Measurements from ENCODE around the gene SLC9A8. TPM values are rescaled to one million over a fixed set of nuclear protein-coding genes. Genes with fewer than 3 reads are reported as not detected.
A peak's percentile ranks its signal among the peaks of the same experiment; 100 is the strongest.

Gene SLC9A8
- total RNA-seq (10 to 100 TPM in 1 of 2 donors, 1 to 10 TPM in 1; 7.8 to 21.1 TPM), polyA plus RNA-seq (10 to 100 TPM in 1 of 2 donors, 1 to 10 TPM in 1; 7.9 to 20.9 TPM)
- long read RNA-seq, donor 1, full-length matches to known transcripts, result 2 of 2 reads
- long read RNA-seq, donor 1, partial matches to known transcripts, result 0 of 2 reads
- long read RNA-seq, donor 1, other reads (novel, unspliced or antisense), result 0 of 2 reads
- long read RNA-seq, donor 2, full-length matches to known transcripts, result 1 of 1 reads
- long read RNA-seq, donor 2, partial matches to known transcripts, result 0 of 1 reads
- long read RNA-seq, donor 2, other reads (novel, unspliced or antisense), result 0 of 1 reads
- long read RNA-seq, donor 3, partial matches to known transcripts, result 0 of 1 reads
- long read RNA-seq, donor 3, other reads (novel, unspliced or antisense), result 0 of 1 reads
- long read RNA-seq, donor 4, full-length matches to known transcripts, result 1 of 1 reads
- long read RNA-seq, donor 4, partial matches to known transcripts, result 0 of 1 reads
- long read RNA-seq, donor 4, other reads (novel, unspliced or antisense), result 0 of 1 reads
- long read RNA-seq, donor 5, full-length matches to known transcripts, result 3 of 3 reads
- long read RNA-seq, donor 5, partial matches to known transcripts, result 0 of 3 reads
- long read RNA-seq, donor 5, other reads (novel, unspliced or antisense), result 0 of 3 reads

GRCh38 chr20:49812507-49813304 lies at the start of gene SLC9A8:
TSS of gene SLC9A8 (plus strand) at chr20:49812828. CDS start at chr20:49812923, 95 bp downstream.
- peak; percentile 93 for ATAC-seq (ENCODE audit: insufficient read depth, low FRiP score)
- Histone ChIP-seq H3K9ac (ENCODE audit: insufficient read depth in 1 of 2, low read length in 2 of 2) (peak within 1 kb of the TSS; percentile 90 to 93), H3K27ac (ENCODE audit: low read depth in 1 of 2, low read length in 1 of 2) (peak within 1 kb of the TSS; percentile 73 to 96), H3K4me1 (ENCODE audit: control insufficient read depth in 5 of 5, insufficient read depth in 5 of 5, low read length in 5 of 5) (peaks cover 0 to 11% (median 5%) of the 10 kb centered on the region in 5 donors), H3K9me3 (ENCODE audit: control insufficient read depth in 4 of 4, insufficient read depth in 3 of 4, low read length in 3 of 4) (no peaks in the 10 kb centered on the region), H3K36me3 (ENCODE audit: control insufficient read depth in 4 of 4, insufficient read depth in 4 of 4, low read length in 4 of 4) (peaks cover 0 to 7% (median 0%) of the 10 kb centered on the region in 4 donors), H3K27me3 (ENCODE audit: control insufficient read depth in 3 of 3, insufficient read depth in 3 of 3, low read length in 2 of 3) (no peaks in the 10 kb centered on the region), H3K4me3 (peak within 1 kb of the TSS; percentile 54)
- peak; percentile 92 to 96 (median 93) for DNase-seq
- WGBS, 2 donors, result 0% methylated on average over 48 to 61 of the region's 61 CpGs
- TF ChIP-seq CTCF (IDR thresholded peaks at IDR 0.05; ENCODE audit: control extremely low read depth, extremely low read depth), result no peak

- Histone ChIP-seq H3K4me1 (ENCODE audit: control insufficient read depth in 5 of 5, insufficient read depth in 5 of 5, low read length in 5 of 5) (peaks cover 0 to 12% (median 3%) of the 10 kb centered on the region in 5 donors), H3K36me3 (ENCODE audit: control insufficient read depth in 4 of 4, insufficient read depth in 4 of 4, low read length in 4 of 4) (peaks cover 0 to 1% (median 0%) of the 10 kb centered on the region in 4 donors), H3K9me3 (ENCODE audit: control insufficient read depth in 4 of 4, insufficient read depth in 3 of 4, low read length in 3 of 4) (peaks cover 0 to 3% (median 0%) of the 10 kb centered on the region in 4 donors), H3K27ac (ENCODE audit: low read depth in 1 of 2, low read length in 1 of 2) (no peak overlapping the region), H3K9ac (ENCODE audit: insufficient read depth in 1 of 2, low read length in 2 of 2) (no peak overlapping the region), H3K4me3 (no peak overlapping the region), H3K27me3 (ENCODE audit: control insufficient read depth in 3 of 3, insufficient read depth in 3 of 3, low read length in 2 of 3) (no peaks in the 10 kb centered on the region)
- TF ChIP-seq CTCF (IDR thresholded peaks at IDR 0.05; ENCODE audit: control extremely low read depth, extremely low read depth), result no peak
- ATAC-seq (ENCODE audit: insufficient read depth, low FRiP score) (no peak), DNase-seq (no peak)
- 89 to 91% methylated on average over 12 of the region's 12 CpGs for WGBS, 2 donors
These were observed 49.5 kb upstream of the SLC9A8 start for GRCh38 chr20:49762940-49763766.

GRCh38 chr20:49765413-49765736 lies 47.3 kb upstream of the SLC9A8 start:
- Histone ChIP-seq H3K27me3 (ENCODE audit: control insufficient read depth in 3 of 3, insufficient read depth in 3 of 3, low read length in 2 of 3) (no peaks in the 10 kb centered on the region), H3K4me3 (no peak overlapping the region), H3K9ac (ENCODE audit: insufficient read depth in 1 of 2, low read length in 2 of 2) (no peak overlapping the region), H3K4me1 (ENCODE audit: control insufficient read depth in 5 of 5, insufficient read depth in 5 of 5, low read length in 5 of 5) (peaks cover 0 to 14% (median 3%) of the 10 kb centered on the region in 5 donors), H3K27ac (ENCODE audit: low read depth in 1 of 2, low read length in 1 of 2) (peak overlapping the region in 1 of 2 donors; percentile 20), H3K36me3 (ENCODE audit: control insufficient read depth in 4 of 4, insufficient read depth in 4 of 4, low read length in 4 of 4) (peaks cover 0 to 1% (median 0%) of the 10 kb centered on the region in 4 donors), H3K9me3 (ENCODE audit: control insufficient read depth in 4 of 4, insufficient read depth in 3 of 4, low read length in 3 of 4) (peaks cover 0 to 3% (median 0%) of the 10 kb centered on the region in 4 donors)
- TF ChIP-seq CTCF (IDR thresholded peaks at IDR 0.05; ENCODE audit: control extremely low read depth, extremely low read depth), result no peak
- DNase-seq (no peak), ATAC-seq (ENCODE audit: insufficient read depth, low FRiP score) (no peak)
- WGBS, 2 donors, result 78 to 79% methylated on average over 5 of the region's 5 CpGs
